ENCODE measurements around the gene TFB1M. TPM values are rescaled to one million over a fixed set of nuclear protein-coding genes. Genes with fewer than 3 reads are reported as not detected.
"Not testable (repeated sequence)": the region's sequence is repeated elsewhere in the genome, so short reads cannot be mapped to it uniquely, and the experiment has no call there.

TFB1M gene
- 10 to 100 TPM in 3 of 4 donors, 1 to 10 TPM in 1; 6.7 to 20.3 (median 14.9) TPM for total RNA-seq

DNA sequence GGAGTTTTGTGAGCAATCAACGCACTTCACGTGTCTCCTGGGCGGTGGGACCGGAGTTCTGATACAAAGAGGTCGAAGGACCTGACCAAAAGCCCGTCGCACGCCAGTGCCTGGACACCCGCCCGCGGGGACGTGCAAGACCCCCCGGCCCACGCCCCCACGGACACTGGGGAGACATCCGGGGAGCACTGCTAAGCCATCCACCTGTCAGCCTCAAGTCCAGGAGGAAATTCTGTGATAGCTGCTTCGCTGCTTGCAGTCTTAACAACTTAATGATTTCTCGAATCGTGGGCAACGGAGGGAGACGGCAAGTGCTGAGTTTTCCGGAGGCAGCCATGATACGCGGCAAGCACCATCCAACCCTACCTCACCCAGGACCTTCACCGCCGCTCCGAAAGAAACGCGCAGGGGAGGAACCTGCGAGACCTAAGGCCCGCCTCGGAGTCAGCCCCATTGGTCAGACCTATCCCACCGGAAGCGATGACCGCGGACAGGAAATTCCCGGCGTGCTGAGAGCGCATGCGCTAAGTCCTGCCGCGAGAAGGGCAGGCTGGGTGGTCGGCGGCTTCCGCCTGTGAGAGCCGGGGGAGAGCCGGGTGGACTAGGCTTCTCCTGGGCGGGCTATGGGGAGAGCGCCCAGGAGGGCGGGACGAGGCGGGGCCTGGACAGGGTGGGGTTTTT, at the start of gene TFB1M:
Gene TFB1M (minus strand): TSS at position 393 of the 681 bp plus-strand sequence. CDS start 56 bp downstream, at position 337.
- Histone ChIP-seq H3K4me1 (peaks cover 17% of the 10 kb centered on the region), H3K36me3 (peaks cover 3% of the 10 kb centered on the region), H3K27ac (peak within 1 kb of the TSS; percentile 81), H3K4me3 (peak within 1 kb of the TSS; percentile 77), H3K9me3 (no peaks in the 10 kb centered on the region), H3K27me3 (no peaks in the 10 kb centered on the region)
- WGBS = under 1% methylated on average over 49 of the region's 52 CpGs
- peak; percentile 99 for DNase-seq (ENCODE audit: low spot score in 2 of 2)
- TF ChIP-seq POLR2A (IDR thresholded peaks at IDR 0.05) (peak; percentile 41 to 82), EP300 (IDR thresholded peaks at IDR 0.05) (no peak), POLR2AphosphoS5 (IDR thresholded peaks at IDR 0.05) (peak in 1 of 3 donors; percentile 67)
- TF ChIP-seq, protein P1, sequence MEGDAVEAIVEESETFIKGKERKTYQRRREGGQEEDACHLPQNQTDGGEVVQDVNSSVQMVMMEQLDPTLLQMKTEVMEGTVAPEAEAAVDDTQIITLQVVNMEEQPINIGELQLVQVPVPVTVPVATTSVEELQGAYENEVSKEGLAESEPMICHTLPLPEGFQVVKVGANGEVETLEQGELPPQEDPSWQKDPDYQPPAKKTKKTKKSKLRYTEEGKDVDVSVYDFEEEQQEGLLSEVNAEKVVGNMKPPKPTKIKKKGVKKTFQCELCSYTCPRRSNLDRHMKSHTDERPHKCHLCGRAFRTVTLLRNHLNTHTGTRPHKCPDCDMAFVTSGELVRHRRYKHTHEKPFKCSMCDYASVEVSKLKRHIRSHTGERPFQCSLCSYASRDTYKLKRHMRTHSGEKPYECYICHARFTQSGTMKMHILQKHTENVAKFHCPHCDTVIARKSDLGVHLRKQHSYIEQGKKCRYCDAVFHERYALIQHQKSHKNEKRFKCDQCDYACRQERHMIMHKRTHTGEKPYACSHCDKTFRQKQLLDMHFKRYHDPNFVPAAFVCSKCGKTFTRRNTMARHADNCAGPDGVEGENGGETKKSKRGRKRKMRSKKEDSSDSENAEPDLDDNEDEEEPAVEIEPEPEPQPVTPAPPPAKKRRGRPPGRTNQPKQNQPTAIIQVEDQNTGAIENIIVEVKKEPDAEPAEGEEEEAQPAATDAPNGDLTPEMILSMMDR (IDR thresholded peaks at IDR 0.05) = no peak

DNA sequence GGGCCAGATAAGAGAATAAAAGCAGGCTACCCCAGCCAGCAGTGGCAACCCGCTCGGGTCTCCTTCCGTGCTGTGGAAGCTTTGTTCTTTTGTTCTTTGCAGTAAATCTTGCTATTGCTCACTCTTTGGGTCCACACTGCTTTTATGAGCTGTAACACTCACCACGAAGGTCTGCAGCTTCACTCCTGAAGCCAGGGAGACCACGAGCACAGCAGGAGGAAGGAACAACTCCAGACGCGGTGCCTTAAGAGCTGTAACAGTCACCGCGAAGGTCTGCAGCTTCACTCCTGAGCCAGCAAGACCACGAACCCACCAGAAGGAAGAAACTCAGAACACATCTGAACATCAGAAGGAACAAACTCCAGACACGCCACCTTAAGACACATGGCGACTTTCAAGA, 49.7 kb upstream of the TFB1M start:
- H3K4me3 ChIP-seq; H3K9me3 ChIP-seq; H3K4me1 ChIP-seq; H3K36me3 ChIP-seq; H3K27ac ChIP-seq; H3K27me3 ChIP-seq; DNase-seq (ENCODE audit: low spot score in 2 of 2): not testable (repeated sequence)
- 74% methylated on average over 12 of the region's 12 CpGs for WGBS

DNA sequence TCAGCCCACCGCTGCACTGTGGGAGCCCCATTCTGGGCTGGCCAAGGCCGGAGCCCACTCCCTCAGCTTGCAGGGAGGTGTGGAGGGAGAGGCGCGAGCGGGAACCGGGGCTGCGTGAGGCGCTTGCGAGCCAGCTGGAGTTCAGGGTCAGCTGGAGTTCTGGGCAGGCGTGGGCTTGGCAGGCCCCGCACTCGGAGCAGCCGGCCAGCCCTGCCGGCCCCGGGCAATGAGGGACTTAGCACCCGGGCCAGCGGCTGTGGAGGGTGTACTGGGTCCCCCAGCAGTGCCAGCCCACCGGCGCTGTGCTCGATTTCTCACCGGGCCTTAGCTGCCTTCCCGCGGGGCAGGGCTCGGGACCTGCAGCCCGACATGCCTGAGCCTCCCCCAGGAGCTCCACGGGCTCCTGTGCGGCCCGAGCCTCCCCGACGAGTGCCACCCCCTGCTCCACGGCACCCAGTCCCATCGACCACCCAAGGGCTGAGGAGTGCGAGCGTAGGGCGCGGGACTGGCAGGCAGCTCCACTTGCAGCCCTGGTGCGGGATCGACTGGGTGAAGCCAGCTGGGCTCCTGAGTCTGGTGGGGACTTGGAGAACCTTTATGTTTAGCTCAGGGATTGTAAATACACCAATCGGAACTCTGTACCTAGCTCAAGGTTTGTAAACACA, 48.8 kb upstream of the TFB1M start:
- WGBS = 97% methylated on average over 19 of the region's 39 CpGs
- H3K27me3 ChIP-seq = not testable (repeated sequence)

DNA sequence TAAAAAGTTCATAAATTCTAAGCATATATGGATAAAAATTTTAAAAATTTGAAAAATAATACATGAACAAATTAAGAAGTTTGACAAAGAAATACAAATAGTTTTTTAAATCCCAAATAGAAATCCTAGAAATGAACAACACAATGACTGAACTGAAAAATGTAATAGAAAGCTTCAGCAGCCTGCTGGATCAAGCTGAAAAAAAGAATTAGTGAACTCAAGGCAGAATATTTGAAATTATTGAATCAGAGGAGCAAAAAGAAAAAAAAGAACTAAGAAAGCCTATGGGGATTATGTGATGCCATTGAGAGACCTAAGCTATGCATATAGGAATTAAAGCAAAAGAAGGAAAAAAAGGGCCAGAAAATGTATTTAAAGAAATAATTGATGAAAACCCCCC, 39.9 kb upstream of the TFB1M start:
- TF ChIP-seq POLR2A (IDR thresholded peaks at IDR 0.05) = no peak
- no peaks in the 10 kb centered on the region for H3K4me1 ChIP-seq
- H3K4me3 ChIP-seq = no peak overlapping the region
- H3K36me3 ChIP-seq = no peaks in the 10 kb centered on the region
- DNase-seq (ENCODE audit: low spot score in 2 of 2) = no peak
- H3K9me3 ChIP-seq = peaks cover 5% of the 10 kb centered on the region
- H3K27me3 ChIP-seq = no peaks in the 10 kb centered on the region
- no peak overlapping the region for H3K27ac ChIP-seq

More for the DNA sequence above, 48.8 kb upstream of the TFB1M start:
- H3K4me1 ChIP-seq; DNase-seq (ENCODE audit: low spot score in 2 of 2); H3K9me3 ChIP-seq; H3K4me3 ChIP-seq; H3K36me3 ChIP-seq; H3K27ac ChIP-seq: not testable (repeated sequence)

DNA sequence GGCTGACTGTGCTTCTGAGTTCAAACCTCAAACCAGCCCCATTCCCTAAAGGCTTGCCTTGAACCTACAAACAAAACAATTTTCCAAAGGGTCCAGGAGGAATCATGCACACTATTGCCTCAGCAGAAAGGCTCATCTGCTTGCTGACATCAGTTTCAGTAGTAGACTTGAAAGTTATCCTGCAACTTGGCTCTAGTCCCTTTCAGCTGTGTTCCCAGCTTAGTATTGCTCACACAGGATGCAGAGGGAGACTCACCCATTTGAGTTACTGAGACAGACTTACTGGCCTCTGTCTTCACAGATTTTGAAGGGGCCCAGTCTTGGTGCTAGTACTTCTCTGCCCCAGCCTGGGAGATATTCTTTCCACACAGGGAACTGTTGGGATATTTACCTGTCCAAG, 38.5 kb upstream of the TFB1M start:
- DNase-seq (ENCODE audit: low spot score in 2 of 2) = no peak

DNA sequence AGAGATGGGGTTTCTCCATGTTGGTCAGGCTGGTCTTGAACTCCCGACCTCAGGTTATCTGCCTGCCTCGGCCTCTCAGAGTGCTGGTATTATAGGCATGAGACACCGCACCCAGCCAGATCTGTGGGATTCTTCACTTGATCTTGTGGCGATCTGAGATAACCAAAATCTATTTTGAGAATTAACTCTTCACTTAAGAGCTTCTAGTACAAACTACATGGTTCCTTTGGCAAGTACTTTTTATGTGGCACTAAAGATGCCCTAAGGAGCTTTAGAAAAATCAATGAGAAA, 37.8 kb upstream of the TFB1M start:
- no peak for TF ChIP-seq POLR2AphosphoS5 (IDR thresholded peaks at IDR 0.05)
- WGBS = 88% methylated on average over 4 of the region's 4 CpGs
- DNase-seq (ENCODE audit: low spot score in 2 of 2) = no peak
- no peaks in the 10 kb centered on the region for H3K4me1 ChIP-seq
- no peak overlapping the region for H3K4me3 ChIP-seq
- peaks cover 5% of the 10 kb centered on the region for H3K9me3 ChIP-seq
- no peak overlapping the region for H3K27ac ChIP-seq
- H3K36me3 ChIP-seq = no peaks in the 10 kb centered on the region
- H3K27me3 ChIP-seq = no peaks in the 10 kb centered on the region

More for the DNA sequence above, 38.5 kb upstream of the TFB1M start:
- Histone ChIP-seq H3K4me3 (no peak overlapping the region), H3K4me1 (no peaks in the 10 kb centered on the region), H3K36me3 (no peaks in the 10 kb centered on the region), H3K27me3 (no peaks in the 10 kb centered on the region), H3K27ac (no peak overlapping the region), H3K9me3 (peaks cover 5% of the 10 kb centered on the region)
- TF ChIP-seq EP300 (IDR thresholded peaks at IDR 0.05) (no peak), POLR2A (IDR thresholded peaks at IDR 0.05) (no peak), POLR2AphosphoS5 (IDR thresholded peaks at IDR 0.05) (no peak)
- TF ChIP-seq, protein P1 (IDR thresholded peaks at IDR 0.05) = no peak

DNA sequence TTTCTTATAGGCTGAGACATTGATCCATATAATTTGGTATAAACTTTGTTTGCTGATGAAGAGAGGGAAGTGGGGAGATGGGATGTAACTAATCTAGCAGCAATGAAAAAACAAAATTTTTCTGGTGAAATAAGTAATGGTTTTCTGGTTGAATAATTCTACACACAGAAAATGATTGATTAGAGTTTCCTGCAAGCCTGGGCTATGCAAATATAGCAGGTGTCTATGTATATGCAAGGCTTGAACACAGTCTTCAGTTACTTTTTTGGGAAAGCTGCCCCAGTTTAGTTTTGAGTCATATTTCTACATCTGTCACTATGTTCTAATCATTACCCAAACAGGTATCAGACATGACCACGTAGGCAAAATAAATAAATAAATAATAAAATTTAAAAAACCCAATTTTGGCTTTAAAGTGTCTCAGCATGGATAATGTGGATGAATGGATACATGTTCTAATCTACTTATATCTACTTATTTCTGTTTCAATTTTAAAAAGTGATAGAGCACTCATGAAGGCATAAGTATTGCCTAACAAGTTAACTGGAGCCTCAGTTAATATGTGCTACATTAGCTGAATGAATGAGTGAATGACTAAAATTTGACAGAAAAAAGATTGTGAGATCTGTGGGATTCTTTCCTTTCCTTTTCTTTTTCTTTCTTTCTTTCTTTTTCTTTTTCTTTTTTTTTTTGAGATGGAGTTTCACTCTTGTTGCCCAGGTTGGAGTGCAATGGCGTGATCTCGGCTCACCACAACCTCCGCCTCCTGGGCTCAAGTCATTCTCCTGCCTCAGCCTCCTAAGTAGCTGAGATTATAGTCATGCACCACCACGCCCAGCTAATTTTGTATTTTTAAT, 37.2 kb upstream of the TFB1M start:
- 81% methylated on average over 5 of the region's 5 CpGs for WGBS
- Histone ChIP-seq H3K36me3 (no peaks in the 10 kb centered on the region), H3K27ac (no peak overlapping the region), H3K4me1 (no peaks in the 10 kb centered on the region), H3K27me3 (no peaks in the 10 kb centered on the region), H3K9me3 (peaks cover 5% of the 10 kb centered on the region), H3K4me3 (no peak overlapping the region)
- TF ChIP-seq POLR2AphosphoS5 (IDR thresholded peaks at IDR 0.05) (no peak), POLR2A (IDR thresholded peaks at IDR 0.05) (no peak), EP300 (IDR thresholded peaks at IDR 0.05) (no peak)
- TF ChIP-seq, protein P1 (IDR thresholded peaks at IDR 0.05) = no peak
- no peak for DNase-seq (ENCODE audit: low spot score in 2 of 2)

All from suprapubic skin (tissue), 4 donors.